Psoas muscle (tissue), 8 donors: Measurements from ENCODE around the gene ZIC4. TPM values are rescaled to one million over a fixed set of nuclear protein-coding genes. Genes with fewer than 3 reads are reported as not detected.
A peak's percentile ranks its signal among the peaks of the same experiment; 100 is the strongest.

ENCODE experiments used
- ATAC-seq, 4 donors: fragments of 200-7000 bp; cut with Tn5 transposase; one replicate each; pipeline ENCODE4 v1.9.1; 2020; ENCODE audit warnings: moderate library complexity in 3 of 4, mild to moderate bottlenecking in 2 of 4
- DNase-seq, 2 donors: peaks; one replicate each; pipeline ENCODE4 v3.0.0-alpha.2; 2020
- H3K27ac ChIP-seq: fragments of 200-600 bp; one replicate; pipeline ENCODE4 v1.8.0; 2022
- H3K27me3 ChIP-seq, 3 donors: fragments of 200-600 bp in 1 of 3; one replicate each; pipeline versions ENCODE4 v1.6.1 to v1.8.0; 2013 to 2022; ENCODE audit warnings: low read length in 2 of 3, mild to moderate bottlenecking in 2 of 3, moderate library complexity in 1 of 3; ENCODE audit not compliant: insufficient read depth in 3 of 3
- H3K36me3 ChIP-seq, 2 donors: fragments of 200-600 bp in 1 of 2; one replicate each; pipeline versions ENCODE4 v1.6.1 to v1.8.0; 2013 to 2022; ENCODE audit warnings: low read depth in 1 of 2, mild to moderate bottlenecking in 1 of 2, moderate library complexity in 1 of 2; ENCODE audit not compliant: insufficient read depth in 1 of 2
- H3K4me1 ChIP-seq: fragments of 200-600 bp; one replicate; pipeline ENCODE4 v1.8.0; 2022
- H3K4me3 ChIP-seq: fragments of 200-600 bp; one replicate; pipeline ENCODE4 v1.8.0; 2022; ENCODE audit warnings: mild to moderate bottlenecking
- H3K9me3 ChIP-seq: fragments of 200-600 bp; one replicate; pipeline ENCODE4 v1.8.0; 2022
- CTCF ChIP-seq: fragments of 200-600 bp; IDR thresholded peaks from one replicate; pipeline ENCODE4 v1.8.0; 2022; ENCODE audit warnings: antibody characterized with exemption
- WGBS, 3 donors: extraction: QIAGEN DNeasy Blood & Tissue Kit; methylation state at CpG; one replicate each; pipeline versions ENCODE4 v1.1.6 to v1.1.7; 2013; 5-methylcytosine and 5-hydroxymethylcytosine counted together
- intact Hi-C, 2 donors: fragments of 100-400 bp; cut with DNase I; formaldehyde crosslinking; loops; one replicate each; pipeline versions ENCODE4 v1.11.0 to v1.14.2; 2022
- polyA plus RNA-seq, 3 donors: library from polyadenylated mRNA; stranded (reverse); fragments of 200-250 nt; gene quantifications; one replicate each; pipeline ENCODE4 v1.2.3, GENCODE V29; 2013
- total RNA-seq, 4 donors: library from RNA; stranded (reverse); fragmentation: NEBNext Ultra II Directional in 2 of 4; extraction: Animal tissue kit (Norgen Biotek cat#: 25700) in 2 of 4; gene quantifications; one replicate each; pipeline versions ENCODE4 v1.2.1 to v1.2.4, GENCODE V29; 2021 to 2023
- donor health status: healthy with polysubstance abuse.
- donor health status: DM: no; HTN: no; CAD: no; lungs with moderate emphysema.
- donor health status: Bipolar disorder and iron deficiency.
- donor health status: healthy.
- donor health status: DM: yes; HTN: yes; CAD: no.
- donor health status: DM: no; HTN: no; CAD: no.
- donor health status: DM: no; HTN: no; CAD: no.
- donor health status: DM: yes; HTN: yes; CAD: no.

The ZIC4 gene
- total and polyA plus RNA-seq, 7 donors = 0.10 to 1.00 (median 0.46) TPM

- no peak for TF ChIP-seq CTCF
- H3K27ac ChIP-seq = no peak overlapping the region
- H3K27me3 ChIP-seq = peaks cover 0 to 4% (median 0%) of the 10 kb centered on the region in 3 donors
- no peaks in the 10 kb centered on the region for H3K9me3 ChIP-seq
- no peaks in the 10 kb centered on the region for H3K4me1 ChIP-seq
- no peaks in the 10 kb centered on the region for H3K36me3 ChIP-seq
- ATAC-seq (peak in 1 of 4 donors; percentile 54), DNase-seq (no peak)
- intact Hi-C loops = no loop called here
- H3K4me3 ChIP-seq = no peak overlapping the region
- WGBS, 3 donors = 52 to 65% (median 61%) methylated on average over 4 of the region's 4 CpGs
Observed at GRCh38 chr3:147336543-147337278, 69.6 kb downstream of the ZIC4 start.

Other genes with a start within 250 kb of the ZIC4 start
- 1 to 10 TPM; 3.5 to 7.3 (median 5.1) TPM for gene ZIC1, start 2.8 kb upstream of the ZIC4 start, total RNA-seq
- 10 to 100 TPM in 1 of 3 donors, 1 to 10 TPM in 2; 2.3 to 10.2 (median 3.5) TPM for gene ZIC1, start 2.8 kb upstream of the ZIC4 start, polyA plus RNA-seq